ENCODE data around the gene VWC2L.

DNA sequence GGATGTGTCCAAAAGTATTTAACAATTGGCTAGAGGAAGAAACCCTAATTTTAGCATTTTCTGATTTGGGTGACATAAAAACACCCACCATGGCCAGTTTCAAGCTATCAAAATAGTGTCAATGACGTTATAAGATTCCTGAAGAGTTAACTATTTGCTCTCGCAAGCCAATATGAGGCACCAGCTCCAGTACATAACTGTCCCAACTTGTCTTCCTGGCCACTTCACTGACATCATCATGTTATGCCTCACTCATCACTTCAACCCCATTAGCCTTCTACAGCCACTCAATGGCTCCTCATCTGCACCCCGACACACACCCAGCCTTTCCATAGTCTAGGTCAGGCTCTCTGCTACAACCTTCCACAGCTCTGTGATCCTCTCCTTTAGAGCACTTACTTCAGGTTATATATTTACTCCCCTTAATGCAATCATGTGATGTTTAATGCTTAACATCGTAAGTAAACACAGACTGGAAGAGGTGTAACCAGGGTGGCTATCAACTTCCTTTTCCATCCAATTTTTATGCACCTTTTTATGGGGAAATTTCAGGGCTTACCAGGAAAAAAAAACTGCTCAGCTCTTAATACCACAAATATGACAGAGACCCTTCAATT is 158.7 kb downstream of the VWC2L start:
- TF ChIP-seq EZH2 (IDR thresholded peaks at IDR 0.05; ENCODE audit: low read depth): no peak
- TF ChIP-seq CTCF (conservative IDR thresholded peaks at IDR 0.05): no peak
